GM19328 (cell line): Measurements from ENCODE around the gene CAV1.
"Not testable (repeated sequence)": the region's sequence is repeated elsewhere in the genome, so short reads cannot be mapped to it uniquely, and the experiment has no call there.

ENCODE experiments used
- ATAC-seq: cut with Tn5 transposase; IDR thresholded peaks from one replicate; pipeline ENCODE4 v1.9.1; 2021; ENCODE audit warnings: mild to moderate bottlenecking, moderate library complexity; ENCODE audit not compliant: unreplicated experiment

Gene CAV1

GRCh38 chr7:116524609-116525297 is at the start of gene CAV1:
Gene CAV1, plus strand, starts transcription at chr7:116525036. Its CDS starts 27 bp downstream, at chr7:116525063.
- ATAC-seq: no peak

- no peak for ATAC-seq
Observed at GRCh38 chr7:116477625-116478024, 47.2 kb upstream of the CAV1 start.

GRCh38 chr7:116478834-116479233 is 46.0 kb upstream of the CAV1 start:
- no peak for ATAC-seq

GRCh38 chr7:116483271-116483942 is 41.4 kb upstream of the CAV1 start:
- no peak for ATAC-seq

GRCh38 chr7:116484389-116484788 is 40.4 kb upstream of the CAV1 start:
- ATAC-seq: not testable (repeated sequence)

- no peak for ATAC-seq
Observed at GRCh38 chr7:116487907-116488521, 36.8 kb upstream of the CAV1 start.

- ATAC-seq: no peak
Observed at GRCh38 chr7:116490351-116490750, 34.5 kb upstream of the CAV1 start.

GRCh38 chr7:116491887-116492653 is 32.8 kb upstream of the CAV1 start:
- ATAC-seq: no peak

GRCh38 chr7:116492654-116493109 is 32.2 kb upstream of the CAV1 start:
- no peak for ATAC-seq

GRCh38 chr7:116493449-116493848 is 31.4 kb upstream of the CAV1 start:
- ATAC-seq: no peak

- ATAC-seq: no peak
Observed at GRCh38 chr7:116494472-116494871, 30.4 kb upstream of the CAV1 start.

GRCh38 chr7:116495736-116496135 is 29.1 kb upstream of the CAV1 start:
- no peak for ATAC-seq

GRCh38 chr7:116496653-116497052 is 28.2 kb upstream of the CAV1 start:
- ATAC-seq: no peak

GRCh38 chr7:116497708-116498107 is 27.1 kb upstream of the CAV1 start:
- ATAC-seq: no peak

GRCh38 chr7:116499168-116500077 is 25.4 kb upstream of the CAV1 start, which contains the start of gene CAV2:
Gene CAV2, plus strand, starts transcription at chr7:116499738. Its CDS starts 44 bp downstream, at chr7:116499782.
- ATAC-seq: peak; percentile 39

GRCh38 chr7:116500078-116500853 is 24.6 kb upstream of the CAV1 start:
- peak; percentile 47 for ATAC-seq

- ATAC-seq: no peak
Observed at GRCh38 chr7:116501425-116502167, 23.2 kb upstream of the CAV1 start.

GRCh38 chr7:116502201-116503096 is 22.4 kb upstream of the CAV1 start:
- ATAC-seq: no peak
